Gastrocnemius medialis (tissue), 4 donors: ENCODE results near the gene WEE1.

ENCODE experiments used
- CTCF ChIP-seq, 5 experiments: fragments of 450-650 bp in 3 of 5; fragments of 200-600 bp in 2 of 5; sonication (generic) in 2 of 5; IDR thresholded peaks in 4 of 5; conservative IDR thresholded peaks in 1 of 5; 1 replicate in 4 of 5; 2 replicates in 1 of 5; pipeline ENCODE4 v1.5.1; 2016 to 2019; ENCODE audit warnings: antibody characterized with exemption in 5 of 5, mild to moderate bottlenecking in 3 of 5, moderate library complexity in 3 of 5
- POLR2A ChIP-seq, 2 donors: fragments of 450-650 bp; IDR thresholded peaks; one replicate each; pipeline ENCODE4 v1.6.1; 2017; ENCODE audit warnings: antibody characterized with exemption in 2 of 2, mild to moderate bottlenecking in 2 of 2, moderate library complexity in 2 of 2

GRCh38 chr11:9601876-9602199 is 28.4 kb downstream of the WEE1 start:
- TF ChIP-seq POLR2A (IDR thresholded peaks at IDR 0.05) (no peak), CTCF (IDR thresholded peaks at IDR 0.05 in 4 of 5, conservative IDR thresholded peaks at IDR 0.05 in 1 of 5) (no peak)
